Measurements from ENCODE around the gene NPAS3. TPM values are rescaled to one million over a fixed set of nuclear protein-coding genes. Genes with fewer than 3 reads are reported as not detected.

The NPAS3 gene
- total RNA-seq, 2 donors from 2014 or later, result 1.1 to 1.8 TPM

GRCh38 chr14:33793398-33794110, 854.9 kb downstream of the NPAS3 start:
- intact Hi-C loops (cut with DNase I), result loop anchor here (2.0 to 5.0 kb wide), 2 partner anchors 1081 to 1217 kb away; no protein-coding TSS in a partner anchor
- H3K27me3 ChIP-seq (replicated peaks; ENCODE audit: insufficient read depth), result no peaks in the 10 kb centered on the region
- TF ChIP-seq CTCF (IDR thresholded peaks at IDR 0.05) (no peak), POLR2A (IDR thresholded peaks at IDR 0.05) (no peak)
- DNase-seq (ENCODE audit: low spot score), result no peak
- no peak overlapping the region for H3K4me3 ChIP-seq
- H3K27ac ChIP-seq, result no peak overlapping the region
- no peaks in the 10 kb centered on the region for H3K9me3 ChIP-seq
- 20% methylated on average over 11 of the region's 11 CpGs for WGBS
- no peaks in the 10 kb centered on the region for H3K36me3 ChIP-seq
- peaks cover 4% of the 10 kb centered on the region for H3K4me1 ChIP-seq (replicated peaks)

GRCh38 chr14:33794791-33795305, 856.2 kb downstream of the NPAS3 start:
- Histone ChIP-seq H3K4me1 (replicated peaks) (peaks cover 4% of the 10 kb centered on the region), H3K36me3 (no peaks in the 10 kb centered on the region), H3K4me3 (no peak overlapping the region), H3K27me3 (replicated peaks; ENCODE audit: insufficient read depth) (no peaks in the 10 kb centered on the region), H3K9me3 (no peaks in the 10 kb centered on the region), H3K27ac (no peak overlapping the region)
- DNase-seq (ENCODE audit: low spot score), result no peak
- intact Hi-C loops (cut with DNase I), result loop anchor here (5.0 kb wide), 1 partner anchor 1083 kb away; no protein-coding TSS in a partner anchor
- TF ChIP-seq POLR2A (IDR thresholded peaks at IDR 0.05) (no peak), POLR2AphosphoS5 (IDR thresholded peaks at IDR 0.05) (no peak)
- WGBS, result 46% methylated on average over 1 of the region's 1 CpG

GRCh38 chr14:33796356-33796755, 857.7 kb downstream of the NPAS3 start:
- intact Hi-C loops (cut with DNase I), result no loop called here
- WGBS, result 92% methylated on average over 3 of the region's 3 CpGs

GRCh38 chr14:33799705-33800570, 861.3 kb downstream of the NPAS3 start:
- DNase-seq (ENCODE audit: low spot score), result peak; percentile 7
- H3K4me1 ChIP-seq (replicated peaks), result no peaks in the 10 kb centered on the region
- no peak for TF ChIP-seq POLR2A (IDR thresholded peaks at IDR 0.05)
- no peak for TF ChIP-seq CTCF (IDR thresholded peaks at IDR 0.05)
- TF ChIP-seq POLR2AphosphoS5 (IDR thresholded peaks at IDR 0.05), result no peak
- no peak overlapping the region for H3K27ac ChIP-seq
- no peaks in the 10 kb centered on the region for H3K9me3 ChIP-seq
- intact Hi-C loops (cut with DNase I), result no loop called here
- 60% methylated on average over 72 of the region's 100 CpGs for WGBS
- H3K36me3 ChIP-seq, result no peaks in the 10 kb centered on the region
- H3K27me3 ChIP-seq (replicated peaks; ENCODE audit: insufficient read depth), result no peaks in the 10 kb centered on the region
- no peak overlapping the region for H3K4me3 ChIP-seq

More at GRCh38 chr14:33796356-33796755, 857.7 kb downstream of the NPAS3 start:
- Histone ChIP-seq H3K36me3 (no peaks in the 10 kb centered on the region), H3K9me3 (no peaks in the 10 kb centered on the region), H3K4me1 (replicated peaks) (peaks cover 4% of the 10 kb centered on the region), H3K27ac (no peak overlapping the region), H3K4me3 (no peak overlapping the region), H3K27me3 (replicated peaks; ENCODE audit: insufficient read depth) (no peaks in the 10 kb centered on the region)
- no peak for DNase-seq (ENCODE audit: low spot score)
- no peak for TF ChIP-seq CTCF (IDR thresholded peaks at IDR 0.05)
- TF ChIP-seq POLR2AphosphoS5 (IDR thresholded peaks at IDR 0.05), result no peak
- TF ChIP-seq POLR2A (IDR thresholded peaks at IDR 0.05), result no peak

GRCh38 chr14:33800735-33801163, 862.1 kb downstream of the NPAS3 start:
- Histone ChIP-seq H3K9me3 (no peaks in the 10 kb centered on the region), H3K36me3 (no peaks in the 10 kb centered on the region), H3K4me3 (no peak overlapping the region), H3K27me3 (replicated peaks; ENCODE audit: insufficient read depth) (no peaks in the 10 kb centered on the region), H3K27ac (no peak overlapping the region), H3K4me1 (replicated peaks) (no peaks in the 10 kb centered on the region)
- DNase-seq (ENCODE audit: low spot score), result no peak
- intact Hi-C loops (cut with DNase I), result no loop called here
- WGBS, result 59% methylated on average over 39 of the region's 45 CpGs
- TF ChIP-seq CTCF (IDR thresholded peaks at IDR 0.05), result no peak
